Right ventricle myocardium inferior (tissue), 1 donor: Measurements from ENCODE around the gene CD38. TPM values are rescaled to one million over a fixed set of nuclear protein-coding genes. Genes with fewer than 3 reads are reported as not detected.
"Not testable (repeated sequence)": the region's sequence is repeated elsewhere in the genome, so short reads cannot be mapped to it uniquely, and the experiment has no call there.

Experiments
- ATAC-seq: fragments of 200-7000 bp; cut with Tn5 transposase; one replicate; pipeline ENCODE4 v1.9.1; 2020; ENCODE audit warnings: mild to moderate bottlenecking, moderate library complexity
- DNase-seq: peaks from one replicate; pipeline ENCODE4 v3.0.0; 2021; ENCODE audit errors: missing footprints
- intact Hi-C: fragments of 100-400 bp; cut with DNase I; formaldehyde crosslinking; loops from one replicate; pipeline ENCODE4 v1.11.0; 2022
- total RNA-seq: library from RNA; stranded (reverse); fragmentation: NEBNext Ultra II Directional; extraction: Animal tissue kit (Norgen Biotek cat#: 25700); gene quantifications from one replicate; pipeline ENCODE4 v1.2.1, GENCODE V29; 2021
- donor health status: DM: no; HTN: yes; CAD: no; lungs with severe emphysema.

The CD38 gene
- total RNA-seq, 1 donor from 2014 or later, result 2.2 TPM

DNA sequence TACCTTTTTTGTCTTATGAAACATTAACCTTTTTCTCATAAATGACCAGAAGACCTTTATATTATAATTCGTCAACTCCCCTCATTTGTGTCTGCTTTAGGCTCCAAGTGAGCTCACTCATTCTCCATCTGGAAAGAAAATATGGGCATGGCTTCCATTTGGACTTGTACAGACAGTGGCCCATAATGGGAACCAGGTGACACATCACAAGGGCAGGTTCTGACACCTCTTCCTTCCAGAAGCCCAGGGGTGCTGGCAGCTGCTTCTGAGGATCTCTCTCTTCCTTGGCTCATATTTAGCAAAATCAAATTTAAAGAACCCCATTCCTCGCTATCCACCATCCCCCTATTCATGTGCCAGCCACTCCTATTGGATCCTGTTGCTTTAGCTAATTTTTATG, 69.6 kb downstream of the CD38 start:
- intact Hi-C loops, result no loop called here
- ATAC-seq (no peak), DNase-seq (no peak)

DNA sequence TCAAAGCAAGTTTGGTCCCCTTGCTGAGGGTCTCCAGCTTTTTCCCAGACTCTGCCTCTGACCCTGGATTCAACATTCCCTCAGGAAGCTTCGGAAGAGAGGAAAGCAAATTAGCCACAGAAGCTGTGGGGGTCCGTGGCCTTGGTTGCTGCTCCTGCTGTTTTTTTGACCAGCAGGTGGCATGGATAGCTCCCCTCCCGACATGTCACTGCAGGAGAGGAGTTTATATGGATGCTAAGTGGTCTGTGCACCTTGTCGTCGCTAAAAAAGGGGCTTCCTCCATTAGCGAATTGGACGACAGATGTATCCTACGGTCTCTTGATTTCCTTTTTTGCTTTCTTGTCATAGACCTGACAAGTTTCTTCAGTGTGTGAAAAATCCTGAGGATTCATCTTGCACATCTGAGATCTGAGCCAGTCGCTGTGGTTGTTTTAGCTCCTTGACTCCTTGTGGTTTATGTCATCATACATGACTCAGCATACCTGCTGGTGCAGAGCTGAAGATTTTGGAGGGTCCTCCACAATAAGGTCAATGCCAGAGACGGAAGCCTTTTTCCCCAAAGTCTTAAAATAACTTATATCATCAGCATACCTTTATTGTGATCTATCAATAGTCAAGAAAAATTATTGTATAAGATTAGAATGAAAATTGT, 70.2 kb downstream of the CD38 start:
- ATAC-seq (no peak), DNase-seq (no peak)
- intact Hi-C loops, result no loop called here

DNA sequence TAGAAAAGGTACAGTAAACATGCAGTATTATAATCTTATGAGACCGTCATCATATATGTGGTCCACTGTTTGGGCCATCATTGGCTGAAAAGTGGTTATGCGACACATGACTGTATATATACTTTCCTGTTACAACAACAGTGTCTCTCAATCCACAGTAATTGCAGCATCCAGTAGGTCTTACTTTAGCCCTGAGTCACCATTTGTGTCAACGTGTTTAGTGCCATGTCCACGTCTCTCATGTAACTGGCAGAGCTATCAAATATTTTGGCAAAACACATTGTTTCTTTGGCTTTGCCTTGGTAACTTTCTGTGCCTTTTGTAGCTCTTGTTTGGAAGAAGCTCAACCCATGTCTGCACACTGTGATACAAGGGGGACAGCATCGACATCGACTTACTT, 73.8 kb downstream of the CD38 start:
- no peak for DNase-seq
- intact Hi-C loops, result no loop called here
- no peak for ATAC-seq

DNA sequence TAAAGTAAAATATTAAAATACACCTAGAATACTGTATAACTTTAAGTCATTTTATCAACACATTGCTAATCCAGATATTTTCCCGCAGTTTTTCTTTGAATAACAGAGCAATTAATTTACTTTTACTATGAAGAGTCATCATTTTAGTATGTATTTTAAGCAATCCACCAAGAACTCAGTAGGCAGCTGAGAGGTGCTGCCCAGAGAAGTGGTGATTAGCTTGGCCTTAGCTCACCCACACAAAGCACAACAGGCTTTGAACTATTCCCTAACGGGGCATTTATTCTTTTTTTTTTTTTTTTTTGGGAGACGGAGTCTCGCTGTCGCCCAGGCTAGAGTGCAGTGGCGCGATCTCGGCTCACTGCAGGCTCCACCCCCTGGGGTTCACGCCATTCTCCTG, 74.4 kb downstream of the CD38 start:
- ATAC-seq (no peak), DNase-seq (no peak)
- intact Hi-C loops, result no loop called here

DNA sequence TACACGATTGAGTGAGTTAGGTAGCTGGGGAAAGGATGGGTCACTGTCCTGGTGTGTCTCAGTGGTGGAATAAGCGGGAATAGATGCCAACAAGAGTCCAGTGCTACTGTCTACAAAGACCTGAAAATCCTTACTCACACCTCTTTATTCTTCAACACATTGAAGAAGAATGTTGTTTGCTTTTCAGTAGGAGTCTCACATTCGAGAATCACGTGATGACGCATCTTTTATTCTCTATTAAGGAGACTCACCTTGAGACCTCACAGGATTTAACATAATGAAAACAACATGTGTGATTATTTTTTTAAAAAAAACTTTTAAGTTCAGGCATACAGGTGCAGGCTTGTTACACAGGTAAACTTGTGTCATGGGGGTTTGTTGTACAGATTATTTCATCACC, 75.2 kb downstream of the CD38 start:
- intact Hi-C loops, result no loop called here
- ATAC-seq (no peak), DNase-seq (no peak)

DNA sequence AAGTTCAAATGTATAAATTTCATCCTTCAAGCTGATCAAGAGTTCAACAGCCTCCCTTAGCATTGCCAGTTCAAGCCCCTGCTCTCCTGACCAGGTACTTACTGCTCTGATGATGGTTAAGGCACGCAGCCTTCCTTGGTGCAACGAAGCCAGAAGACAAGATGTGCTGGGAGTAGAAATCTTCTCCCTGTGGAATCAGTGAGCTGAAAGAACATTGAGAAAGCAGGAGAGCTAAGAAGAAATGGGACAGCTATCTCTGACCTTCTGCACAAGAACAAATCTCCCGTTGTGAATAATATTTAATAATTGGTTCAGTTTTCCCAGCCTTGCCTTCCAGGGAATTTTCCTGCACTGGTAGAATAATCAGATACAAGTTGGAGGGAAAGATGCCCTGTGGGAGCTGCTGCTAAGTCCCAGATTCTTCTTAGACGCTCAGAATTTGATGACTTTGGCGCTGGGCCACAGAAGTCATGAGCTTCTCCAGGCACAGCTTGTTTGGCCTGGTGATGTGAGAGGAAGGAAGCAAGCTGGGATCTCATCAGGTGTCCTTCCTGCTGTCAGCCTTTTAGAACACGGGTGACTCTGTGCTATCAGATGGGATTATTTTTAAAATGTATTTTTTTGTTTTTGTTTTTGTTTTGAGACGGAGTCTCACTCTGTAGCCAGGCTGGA, 77.8 kb downstream of the CD38 start:
- intact Hi-C loops, result no loop called here
- DNase-seq (peak; percentile 77), ATAC-seq (peak; percentile 86)

DNA sequence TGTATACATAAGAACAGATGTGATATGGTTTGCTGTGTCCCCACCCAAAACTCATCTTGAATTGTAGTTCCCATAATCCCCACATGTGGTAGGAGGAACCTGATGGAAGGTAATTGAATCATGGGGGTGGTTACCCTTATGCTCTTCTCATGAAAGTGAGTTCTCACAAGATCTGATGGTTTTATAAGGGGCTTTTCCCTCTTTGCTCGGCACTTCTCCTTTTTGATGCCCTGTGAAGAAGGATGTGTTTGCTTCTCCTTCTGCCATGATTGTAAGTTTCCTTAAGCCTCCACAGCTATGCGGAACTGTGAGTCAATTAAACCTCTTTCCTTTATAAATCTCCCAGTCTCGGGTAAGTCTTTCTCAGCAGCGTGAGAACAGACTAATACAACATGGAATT, 83.1 kb downstream of the CD38 start:
- intact Hi-C loops, ATAC-seq, DNase-seq: not testable (repeated sequence)

DNA sequence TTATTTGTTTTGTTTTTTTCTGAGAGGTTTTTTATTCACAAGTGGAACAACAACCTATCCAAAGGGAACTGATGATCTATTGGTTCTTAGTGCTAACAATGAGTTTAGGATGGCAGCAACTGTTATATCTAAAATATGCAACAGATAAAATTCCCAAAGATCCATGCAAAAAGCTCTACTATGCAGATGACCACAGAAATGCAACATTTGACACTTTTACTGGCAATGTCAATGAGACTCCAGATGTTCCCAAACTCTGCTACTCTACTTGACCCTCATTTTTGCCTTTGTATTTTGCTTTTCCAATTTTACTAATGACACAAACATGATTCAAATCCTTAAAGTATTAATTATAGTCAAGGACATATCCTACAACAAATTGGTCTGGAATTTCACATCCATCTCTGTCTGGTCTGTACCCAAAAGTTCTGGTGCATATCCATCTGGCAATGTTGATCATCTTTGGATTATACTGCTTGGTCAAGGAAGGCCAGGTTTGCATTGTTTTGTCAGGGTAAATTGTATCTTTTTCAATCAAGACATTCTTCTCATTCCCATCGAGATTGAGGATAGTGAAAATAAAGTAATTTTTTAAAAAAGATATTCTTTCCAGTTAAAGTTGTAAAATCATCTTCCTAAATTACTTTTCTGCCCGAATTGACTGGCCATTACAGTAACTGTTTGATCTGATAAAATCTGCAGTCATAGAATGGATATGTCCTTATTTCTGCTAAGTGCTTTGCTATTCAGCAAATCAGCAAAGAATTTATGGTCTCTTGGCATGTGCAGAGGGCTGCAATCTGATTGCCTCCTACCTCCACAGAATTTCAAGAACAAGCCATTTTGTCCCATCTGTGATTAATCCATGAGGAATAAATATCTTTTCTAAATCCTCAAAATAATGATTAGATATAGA, 86.8 kb downstream of the CD38 start:
- intact Hi-C loops, result no loop called here
- ATAC-seq (no peak), DNase-seq (no peak)

DNA sequence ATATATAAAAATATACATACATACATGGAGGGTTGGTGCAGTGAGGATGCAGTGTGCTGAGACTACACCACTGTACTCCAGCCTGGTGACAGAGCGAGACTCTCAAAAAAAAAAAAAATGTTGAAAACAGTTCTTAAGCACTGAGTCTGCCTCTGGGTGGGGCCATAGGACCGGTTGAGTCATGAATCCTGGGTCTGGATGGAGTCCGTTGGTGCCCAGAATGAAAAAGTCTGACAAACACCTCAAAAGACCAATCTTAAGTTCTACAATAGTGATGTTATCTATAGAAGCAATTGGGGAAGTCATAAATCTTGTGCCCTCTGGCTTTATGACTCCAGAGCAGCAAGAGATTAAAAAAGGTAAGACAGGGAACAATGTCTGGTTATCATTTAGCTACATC, 90.0 kb downstream of the CD38 start:
- DNase-seq (no peak), ATAC-seq (no peak)
- intact Hi-C loops, result no loop called here

DNA sequence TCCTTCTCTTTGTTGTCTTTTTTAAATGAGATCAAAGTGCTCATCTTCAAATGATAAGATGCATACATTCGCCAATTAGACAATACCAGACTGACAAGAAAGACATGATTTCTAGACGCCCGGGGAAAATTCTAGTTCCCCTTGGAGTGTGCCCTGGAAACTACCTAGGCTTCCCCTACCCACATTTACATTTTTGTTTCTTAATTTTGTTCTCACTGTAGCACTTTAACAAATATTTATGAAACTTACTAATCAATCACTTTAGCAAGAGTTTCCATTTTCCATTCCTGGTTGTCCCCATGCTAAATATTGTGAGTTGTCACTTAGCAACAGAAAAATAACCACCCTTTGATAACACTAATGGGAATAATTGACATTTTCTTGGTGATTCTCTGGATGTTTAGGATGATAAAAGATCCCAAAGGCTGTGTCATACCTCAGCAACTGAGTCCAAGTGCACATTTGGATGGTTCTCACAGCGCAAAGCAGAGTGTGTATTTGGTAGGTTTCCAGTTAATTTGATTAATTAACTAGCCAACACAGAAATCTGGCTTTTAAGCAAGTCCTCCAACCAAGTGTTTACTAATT, 90.8 kb downstream of the CD38 start:
- DNase-seq (no peak), ATAC-seq (no peak)
- intact Hi-C loops, result no loop called here

DNA sequence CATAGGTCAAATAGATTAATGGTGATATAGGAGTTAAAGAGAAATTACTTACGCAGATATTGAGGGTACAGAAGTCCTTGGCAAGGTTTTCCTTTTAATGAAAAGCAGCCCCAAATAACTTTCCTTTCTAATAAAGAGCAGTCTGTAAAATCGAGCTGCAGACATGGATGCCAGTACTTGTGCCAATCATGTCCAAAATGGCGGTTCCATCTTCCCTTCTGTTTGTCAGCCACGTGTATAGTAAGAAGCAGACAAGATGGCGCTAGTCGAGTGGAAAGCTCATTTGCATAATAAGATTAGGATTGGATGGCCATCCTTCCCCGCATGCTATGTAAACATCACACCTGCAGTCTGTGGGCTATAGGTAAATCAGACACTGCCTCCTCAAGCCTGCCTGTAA, 92.0 kb downstream of the CD38 start:
- ATAC-seq (no peak), DNase-seq (no peak)
- intact Hi-C loops, result no loop called here

DNA sequence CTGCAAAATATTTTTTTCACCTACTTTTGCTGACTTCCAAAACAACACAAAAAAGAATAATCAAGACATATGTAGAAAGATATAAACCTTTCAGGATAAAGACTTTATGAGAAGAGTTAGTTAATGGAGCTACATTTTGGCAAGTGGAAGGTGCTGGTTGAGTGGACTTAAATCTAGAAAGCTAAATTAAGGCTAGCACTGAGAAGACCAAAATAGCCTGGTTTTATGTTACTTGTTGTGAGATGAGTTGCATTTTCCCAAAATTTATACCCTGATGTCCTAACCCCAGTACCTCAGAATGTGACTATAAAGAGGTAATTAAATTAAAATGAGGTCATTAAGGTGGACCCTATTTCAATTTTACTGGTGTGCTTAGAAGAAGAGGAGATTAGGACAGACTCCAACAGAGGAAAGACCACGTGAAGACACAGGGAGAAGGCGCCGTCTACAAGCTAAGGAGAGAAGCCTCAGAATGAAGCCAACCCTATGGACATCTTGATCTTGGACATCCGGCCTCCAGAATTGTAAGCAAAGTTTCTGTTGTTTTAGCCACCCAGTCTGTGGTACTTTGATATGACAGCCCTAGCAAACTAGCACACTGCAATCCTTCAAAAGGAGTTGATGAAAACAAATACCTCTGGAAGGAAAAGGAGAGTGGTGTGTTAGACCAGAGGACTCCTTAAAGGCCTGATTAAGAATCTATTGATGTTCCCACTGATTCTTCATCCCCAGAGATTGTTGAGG, 93.0 kb downstream of the CD38 start:
- intact Hi-C loops, result no loop called here
- ATAC-seq (no peak), DNase-seq (no peak)

DNA sequence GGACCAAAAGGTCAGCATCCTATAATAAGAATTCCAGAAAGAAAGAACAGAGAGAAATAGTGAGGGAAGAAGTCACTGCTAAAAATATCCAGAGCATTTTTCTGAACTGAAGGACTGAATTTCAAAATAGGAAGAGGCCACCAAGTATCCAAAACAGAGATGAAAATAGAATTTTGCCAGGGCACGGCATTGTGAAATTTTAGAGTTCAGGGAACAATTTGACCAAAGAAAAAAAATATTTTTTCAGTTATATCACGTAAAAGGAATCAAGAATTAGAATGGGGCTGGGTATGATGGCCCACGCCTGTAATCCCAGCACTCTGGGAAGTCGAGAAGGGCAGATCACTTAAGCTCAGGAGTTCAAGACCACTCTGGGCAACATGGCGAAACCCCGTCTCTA, 95.0 kb downstream of the CD38 start:
- DNase-seq (no peak), ATAC-seq (peak; percentile 65)
- intact Hi-C loops, result no loop called here

DNA sequence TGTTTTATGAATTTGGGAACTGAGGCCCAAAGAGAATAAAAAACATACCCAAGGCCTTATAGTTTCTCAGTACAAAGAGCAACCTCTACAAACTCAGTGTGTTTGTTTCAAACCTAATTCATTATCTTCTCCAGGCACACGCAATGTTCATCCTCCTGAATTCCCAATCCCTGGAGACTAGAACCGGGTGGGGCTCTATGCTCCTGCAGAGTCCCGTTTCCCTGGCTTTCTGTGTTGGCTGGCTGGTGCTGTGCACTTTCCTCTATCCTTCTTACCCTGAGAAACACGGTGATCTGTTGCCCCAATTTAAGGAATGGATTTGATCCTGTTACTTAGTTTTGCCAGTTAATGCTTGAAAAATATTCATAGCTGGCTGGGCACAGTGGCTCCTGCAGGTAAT, 96.5 kb downstream of the CD38 start:
- ATAC-seq (no peak), DNase-seq (no peak)
- intact Hi-C loops, result no loop called here

DNA sequence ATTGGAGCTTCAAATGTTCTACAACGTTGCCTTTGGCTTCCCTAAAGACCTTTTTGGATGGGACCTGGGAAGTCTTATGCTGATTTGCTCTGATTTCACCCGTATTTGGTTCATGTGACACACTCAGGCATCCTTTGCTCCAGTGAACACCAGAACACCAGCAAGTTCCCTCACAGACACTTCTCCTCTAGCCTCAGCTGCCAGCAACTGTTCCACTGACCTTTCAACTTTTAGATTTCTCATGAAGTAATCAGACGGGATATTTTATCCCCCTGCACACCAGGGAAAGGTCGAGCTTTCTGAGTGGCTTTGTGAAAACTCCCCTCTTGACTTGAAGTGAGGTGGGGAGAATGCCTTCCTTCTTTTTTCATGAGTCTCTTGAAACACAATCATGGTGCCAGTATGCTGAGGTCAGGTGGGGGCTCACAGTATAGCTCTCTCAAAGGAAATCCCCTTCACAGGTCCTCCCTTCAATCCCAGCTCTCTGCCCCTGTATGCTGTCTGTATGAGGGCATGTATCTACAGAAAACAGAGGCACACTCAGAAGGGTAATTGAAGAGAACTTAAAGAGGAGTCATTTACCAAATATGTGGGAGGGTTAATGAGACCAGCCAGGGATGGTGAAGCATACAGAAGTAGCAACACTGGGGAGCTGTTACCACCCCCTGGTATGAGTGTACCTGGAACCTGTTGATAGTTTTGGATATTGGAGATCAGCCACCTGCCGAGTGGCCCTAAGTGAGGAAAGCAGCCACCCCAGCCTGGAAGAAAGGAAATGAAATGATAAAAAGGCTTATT, 97.7 kb downstream of the CD38 start:
- DNase-seq (no peak), ATAC-seq (no peak)
- intact Hi-C loops, result no loop called here

DNA sequence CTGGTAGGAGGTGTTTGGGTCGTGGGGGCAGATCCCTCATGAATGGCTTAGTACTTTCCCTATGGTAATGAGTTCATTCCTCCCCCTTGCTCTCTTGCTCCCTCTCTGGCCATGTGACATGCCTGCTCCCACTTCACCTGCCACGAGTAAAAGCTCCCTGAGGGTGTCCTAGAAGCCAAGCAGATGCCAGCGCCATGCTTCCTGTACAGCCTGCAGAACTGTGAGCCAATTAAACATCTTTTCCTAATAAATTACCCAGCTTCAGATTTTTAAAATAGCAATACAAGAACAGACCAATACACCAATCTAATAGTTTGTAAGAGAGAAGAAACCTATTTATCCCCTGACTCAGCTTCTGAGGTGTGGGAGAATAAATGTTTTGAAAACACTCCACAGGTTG, 99.9 kb downstream of the CD38 start:
- no peak for DNase-seq
- intact Hi-C loops, result no loop called here
- ATAC-seq, result no peak

DNA sequence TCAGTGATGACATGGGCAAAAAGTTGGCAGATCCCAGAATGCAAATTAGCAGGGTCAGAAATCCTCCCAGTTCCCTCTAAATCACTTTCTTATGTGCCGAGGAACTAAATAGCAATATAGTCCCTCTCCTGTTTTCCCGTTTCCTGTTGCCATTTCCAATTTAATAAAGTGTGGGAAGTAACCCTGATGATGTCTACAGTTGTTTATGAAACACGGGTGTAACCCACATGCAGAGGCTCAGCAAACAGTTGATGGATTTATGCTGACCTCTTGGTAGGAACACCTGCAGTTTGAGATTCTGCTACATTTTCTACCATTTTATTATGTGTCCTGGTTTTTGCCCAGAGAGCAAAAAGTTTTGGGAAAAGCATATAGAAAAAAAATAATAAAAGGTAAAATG, 103.7 kb downstream of the CD38 start:
- DNase-seq, result no peak
- no peak for ATAC-seq
- intact Hi-C loops, result loop anchor here (1.0 to 5.0 kb wide), 4 partner anchors 74 to 380 kb away; no protein-coding TSS in a partner anchor

DNA sequence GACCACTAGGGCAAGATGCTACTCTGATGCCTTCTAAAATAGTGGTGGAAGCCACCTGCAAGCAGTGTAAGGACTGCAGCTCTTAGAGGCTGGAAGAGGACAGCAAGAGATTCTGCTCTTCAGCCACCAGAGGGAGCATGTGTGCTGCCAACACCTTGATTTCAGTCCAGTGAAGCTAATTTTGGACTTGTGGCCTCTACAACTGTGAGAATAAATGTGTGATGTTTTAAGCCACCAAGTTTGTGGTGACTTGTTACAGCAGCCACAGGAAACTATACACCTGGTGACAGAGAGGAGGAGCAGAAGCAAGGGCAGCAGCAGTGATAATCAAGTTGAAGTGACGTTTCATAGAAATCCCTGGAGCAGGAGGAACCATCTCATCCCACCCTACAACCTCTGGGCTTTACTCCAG, 104.6 kb downstream of the CD38 start:
- DNase-seq (no peak), ATAC-seq (peak; percentile 89)
- intact Hi-C loops, result loop anchor here (1.0 to 5.0 kb wide), 4 partner anchors 74 to 380 kb away; no protein-coding TSS in a partner anchor
